ENCODE data around the gene PRKN. TPM values are rescaled to one million over a fixed set of nuclear protein-coding genes. Genes with fewer than 3 reads are reported as not detected.

The PRKN gene
- total RNA-seq, 2 donors from 2014 or later, result 15.7 to 19.3 TPM

DNA sequence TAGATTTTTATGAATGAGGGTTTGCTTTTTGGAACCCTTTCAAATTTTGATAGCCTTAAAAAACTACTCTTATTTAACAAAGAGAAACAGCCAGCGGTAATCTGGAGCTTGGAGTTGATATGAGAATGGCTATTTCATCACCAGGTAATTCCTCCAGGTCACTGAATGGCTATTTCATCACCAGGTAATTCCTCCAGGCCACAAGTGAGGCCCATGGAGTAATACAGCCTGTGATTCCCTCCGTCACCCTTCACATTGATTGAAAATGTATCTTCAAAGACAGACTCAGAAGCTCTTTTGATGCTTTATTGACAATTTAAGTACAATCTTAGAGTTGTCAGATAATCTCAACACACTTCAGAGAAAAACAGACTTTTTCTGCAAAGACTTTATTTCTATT is 1380.4 kb downstream of the PRKN start:
- Histone ChIP-seq H3K9me3 (no peaks in the 10 kb centered on the region), H3K27me3 (no peaks in the 10 kb centered on the region), H3K4me3 (no peak overlapping the region), H3K36me3 (no peaks in the 10 kb centered on the region), H3K4me1 (no peaks in the 10 kb centered on the region), H3K27ac (no peak overlapping the region)
- TF ChIP-seq CTCF (IDR thresholded peaks at IDR 0.05), result no peak
- no peak for DNase-seq (ENCODE audit: low spot score)

DNA sequence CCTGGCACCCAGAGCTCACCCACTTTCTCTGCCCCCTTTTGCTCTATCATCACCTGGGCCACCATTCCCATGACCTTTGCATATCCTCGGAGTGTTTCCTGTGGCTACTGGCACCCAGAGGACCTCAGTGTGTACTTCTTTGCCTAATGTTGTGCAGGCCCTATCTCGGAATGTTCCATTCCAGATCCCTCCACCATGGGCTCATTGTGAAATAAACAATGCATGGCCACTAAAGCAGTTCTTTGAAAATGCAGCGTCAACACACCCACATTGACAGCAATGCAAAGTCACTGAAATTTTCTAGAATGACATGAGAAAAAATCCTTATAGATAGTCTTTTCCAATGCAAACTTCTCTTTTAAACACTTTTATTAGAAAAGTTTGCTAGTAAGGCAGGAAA is 1380.8 kb downstream of the PRKN start:
- H3K9me3 ChIP-seq, result no peaks in the 10 kb centered on the region
- H3K4me3 ChIP-seq, result no peak overlapping the region
- H3K36me3 ChIP-seq, result no peaks in the 10 kb centered on the region
- no peak for DNase-seq (ENCODE audit: low spot score)
- H3K27ac ChIP-seq, result no peak overlapping the region
- H3K27me3 ChIP-seq, result no peaks in the 10 kb centered on the region
- no peak for TF ChIP-seq CTCF (IDR thresholded peaks at IDR 0.05)
- no peaks in the 10 kb centered on the region for H3K4me1 ChIP-seq

GRCh38 chr6:161344626-161345025 is 1382.9 kb downstream of the PRKN start:
- no peaks in the 10 kb centered on the region for H3K4me1 ChIP-seq
- H3K27me3 ChIP-seq, result no peaks in the 10 kb centered on the region
- no peaks in the 10 kb centered on the region for H3K36me3 ChIP-seq
- TF ChIP-seq CTCF (IDR thresholded peaks at IDR 0.05), result no peak
- H3K27ac ChIP-seq, result no peak overlapping the region
- no peaks in the 10 kb centered on the region for H3K9me3 ChIP-seq
- no peak for DNase-seq (ENCODE audit: low spot score)
- no peak overlapping the region for H3K4me3 ChIP-seq

DNA sequence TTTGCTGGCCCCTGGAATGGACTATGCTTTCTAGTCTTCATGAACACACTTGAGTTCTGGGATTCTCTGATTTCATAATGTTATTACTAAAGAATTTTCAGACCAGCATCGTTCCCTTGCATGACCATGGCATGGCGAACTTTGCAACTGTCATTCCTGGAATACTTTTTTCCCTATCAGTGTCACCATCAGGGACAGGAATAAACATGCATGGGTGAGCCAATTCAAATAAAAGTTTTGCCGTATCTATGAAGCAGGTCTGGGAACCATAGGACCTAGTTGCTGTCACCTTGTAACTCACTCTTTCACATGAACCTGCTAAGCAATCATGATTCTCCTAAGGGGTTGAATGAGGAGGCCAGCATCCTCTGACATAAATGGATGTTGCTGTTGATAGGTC is 1385.5 kb downstream of the PRKN start:
- H3K4me3 ChIP-seq, result no peak overlapping the region
- H3K9me3 ChIP-seq, result no peaks in the 10 kb centered on the region
- H3K27me3 ChIP-seq, result no peaks in the 10 kb centered on the region
- no peak for DNase-seq (ENCODE audit: low spot score)
- H3K36me3 ChIP-seq, result no peaks in the 10 kb centered on the region
- TF ChIP-seq CTCF (IDR thresholded peaks at IDR 0.05), result no peak
- H3K4me1 ChIP-seq, result no peaks in the 10 kb centered on the region
- H3K27ac ChIP-seq, result no peak overlapping the region

GRCh38 chr6:161341638-161342037 is 1385.9 kb downstream of the PRKN start:
- Histone ChIP-seq H3K27ac (no peak overlapping the region), H3K27me3 (no peaks in the 10 kb centered on the region), H3K36me3 (no peaks in the 10 kb centered on the region), H3K4me3 (no peak overlapping the region), H3K9me3 (no peaks in the 10 kb centered on the region), H3K4me1 (no peaks in the 10 kb centered on the region)
- TF ChIP-seq CTCF (IDR thresholded peaks at IDR 0.05), result no peak
- DNase-seq (ENCODE audit: low spot score), result no peak

GRCh38 chr6:161338015-161338414 is 1389.6 kb downstream of the PRKN start:
- no peaks in the 10 kb centered on the region for H3K36me3 ChIP-seq
- no peaks in the 10 kb centered on the region for H3K4me1 ChIP-seq
- H3K9me3 ChIP-seq, result no peaks in the 10 kb centered on the region
- H3K27me3 ChIP-seq, result no peaks in the 10 kb centered on the region
- no peak for TF ChIP-seq CTCF (IDR thresholded peaks at IDR 0.05)
- H3K27ac ChIP-seq, result no peak overlapping the region
- no peak overlapping the region for H3K4me3 ChIP-seq
- DNase-seq (ENCODE audit: low spot score), result no peak
